Measurements from ENCODE around the gene CXorf65.

- TF ChIP-seq CTCF (IDR thresholded peaks at IDR 0.05; ENCODE audit: borderline replicate concordance, extremely low read depth, low read length, poor library complexity, severe bottlenecking) (no peak), EZH2 (IDR thresholded peaks at IDR 0.05; ENCODE audit: borderline replicate concordance, low read depth, low read length, severe bottlenecking) (no peak)
These were observed 10.8 kb upstream of the CXorf65 start for GRCh38 chrX:71117358-71117757.

All from DND-41 (cell line).